Mammary epithelial cell (primary cell): ENCODE data around the gene CFAP74.

ENCODE experiments used
- CTCF ChIP-seq, 2 donors: IDR thresholded peaks in 1 of 2; conservative IDR thresholded peaks in 1 of 2; 2 replicates each; pipeline ENCODE4 v1.5.1; 2011 to 2012; ENCODE audit warnings: inconsistent platforms in 2 of 2, low read length in 2 of 2, mild to moderate bottlenecking in 2 of 2, control low read depth in 1 of 2, low read depth in 1 of 2; ENCODE audit not compliant: insufficient read depth in 1 of 2; ENCODE audit errors: extremely low read depth in 1 of 2
- EZH2 ChIP-seq: IDR thresholded peaks from 2 replicates; pipeline ENCODE4 v1.6.1; 2012; ENCODE audit warnings: low read length, inconsistent platforms, borderline replicate concordance

- TF ChIP-seq CTCF (conservative IDR thresholded peaks at IDR 0.05 in 1 of 2, IDR thresholded peaks at IDR 0.05 in 1 of 2; ENCODE audit: extremely low read depth in 1 of 2, insufficient read depth in 1 of 2, low read depth in 1 of 2, low read length in 2 of 2) (no peak), EZH2 (no peak)
Observed at GRCh38 chr1:1924386-1924785, 79.2 kb downstream of the CFAP74 start.
